Nephron (organoid): ENCODE data around the gene DDR2.

Experiments
- H3K27ac Mint-ChIP-seq, 3 experiments: 2 replicates each; pipeline ENCODE4 v1.8.0; 2020; ENCODE audit warnings: mixed read lengths in 3 of 3, mild to moderate bottlenecking in 2 of 3, moderate library complexity in 1 of 3
- H3K27me3 Mint-ChIP-seq: 2 replicates; pipeline ENCODE4 v1.8.0; 2021; ENCODE audit warnings: low read depth, mild to moderate bottlenecking, moderate library complexity, mixed read lengths
- H3K36me3 Mint-ChIP-seq: 2 replicates; pipeline ENCODE4 v1.8.0; 2020; ENCODE audit warnings: low read depth, mixed read lengths
- H3K4me1 Mint-ChIP-seq: 2 replicates; pipeline ENCODE4 v1.8.0; 2020; ENCODE audit warnings: mixed read lengths
- H3K4me3 Mint-ChIP-seq, 3 experiments: 2 replicates each; pipeline ENCODE4 v1.8.0; 2020; ENCODE audit warnings: mild to moderate bottlenecking in 3 of 3, mixed read lengths in 3 of 3, moderate library complexity in 2 of 3
- H3K9me3 Mint-ChIP-seq: 2 replicates; pipeline ENCODE4 v1.8.0; 2020; ENCODE audit warnings: mixed read lengths
- CTCF ChIP-seq, 3 experiments: fragments of 200-600 bp; sonication (generic); IDR thresholded peaks; one replicate each; pipeline ENCODE4 v1.5.0; 2021; ENCODE audit warnings: antibody characterized with exemption in 3 of 3; ENCODE audit not compliant: unreplicated experiment in 3 of 3

The DDR2 gene

DNA sequence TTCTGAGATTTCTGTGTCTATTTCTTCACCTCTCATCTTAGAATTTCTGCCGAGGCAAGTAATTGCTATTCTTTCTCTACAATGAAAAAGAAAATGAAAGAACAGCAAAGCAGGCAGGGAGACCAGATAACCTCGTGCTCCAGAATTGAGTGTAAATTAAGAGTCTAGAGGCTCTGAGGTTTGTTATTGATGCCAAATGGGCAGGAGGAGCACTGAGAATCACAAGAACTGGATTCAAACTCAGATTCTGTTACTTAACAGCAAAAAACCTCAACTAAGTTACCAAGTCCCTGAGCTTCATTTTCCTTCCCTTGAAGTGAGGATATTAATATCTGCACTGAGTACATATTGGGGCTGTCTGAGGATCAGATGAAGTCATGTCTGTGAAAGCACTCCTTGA, 5.5 kb upstream of the DDR2 start:
- peaks cover 56% of the 10 kb centered on the region for H3K4me1 Mint-ChIP-seq
- H3K4me3 Mint-ChIP-seq, result no peak overlapping the region
- H3K27me3 Mint-ChIP-seq, result peaks cover 4% of the 10 kb centered on the region
- H3K9me3 Mint-ChIP-seq, result no peaks in the 10 kb centered on the region
- TF ChIP-seq CTCF (IDR thresholded peaks at IDR 0.05; ENCODE audit: unreplicated experiment in 3 of 3), result no peak
- no peaks in the 10 kb centered on the region for H3K36me3 Mint-ChIP-seq
- H3K27ac Mint-ChIP-seq, result peak overlapping the region in 2 of 3 experiments; percentile 88 to 97

- H3K4me1 Mint-ChIP-seq, result peaks cover 60% of the 10 kb centered on the region
- TF ChIP-seq CTCF (IDR thresholded peaks at IDR 0.05; ENCODE audit: unreplicated experiment in 3 of 3), result peak; percentile 22 to 28 (median 23)
- H3K36me3 Mint-ChIP-seq, result no peaks in the 10 kb centered on the region
- H3K27me3 Mint-ChIP-seq, result peaks cover 4% of the 10 kb centered on the region
- peak overlapping the region in 2 of 3 experiments; percentile 75 to 97 for H3K27ac Mint-ChIP-seq
- no peaks in the 10 kb centered on the region for H3K9me3 Mint-ChIP-seq
- no peak overlapping the region for H3K4me3 Mint-ChIP-seq
These were observed 4.5 kb upstream of the DDR2 start for GRCh38 chr1:162627662-162628296.

- no peak for TF ChIP-seq CTCF (IDR thresholded peaks at IDR 0.05; ENCODE audit: unreplicated experiment in 3 of 3)
- H3K27me3 Mint-ChIP-seq, result peaks cover 4% of the 10 kb centered on the region
- H3K27ac Mint-ChIP-seq, result peak overlapping the region; percentile 16 to 73 (median 53)
- H3K4me3 Mint-ChIP-seq, result peak overlapping the region in 2 of 3 experiments; percentile 6 to 34
- no peaks in the 10 kb centered on the region for H3K36me3 Mint-ChIP-seq
- H3K4me1 Mint-ChIP-seq, result peaks cover 62% of the 10 kb centered on the region
- no peaks in the 10 kb centered on the region for H3K9me3 Mint-ChIP-seq
These were observed 3.1 kb upstream of the DDR2 start for GRCh38 chr1:162629077-162629627.

- Mint-ChIP-seq H3K36me3 (no peaks in the 10 kb centered on the region), H3K27ac (peak overlapping the region in 2 of 3 experiments; percentile 96 to 97), H3K9me3 (no peaks in the 10 kb centered on the region), H3K4me1 (peaks cover 67% of the 10 kb centered on the region), H3K4me3 (peak overlapping the region in 1 of 3 experiments; percentile 6), H3K27me3 (peaks cover under 1% of the 10 kb centered on the region)
- no peak for TF ChIP-seq CTCF (IDR thresholded peaks at IDR 0.05; ENCODE audit: unreplicated experiment in 3 of 3)
These were observed 2.6 kb upstream of the DDR2 start for GRCh38 chr1:162629651-162630050.

GRCh38 chr1:162631546-162632191, 595 bp upstream of the DDR2 start:
- H3K27me3 Mint-ChIP-seq, result no peaks in the 10 kb centered on the region
- H3K4me1 Mint-ChIP-seq, result peaks cover 73% of the 10 kb centered on the region
- H3K9me3 Mint-ChIP-seq, result no peaks in the 10 kb centered on the region
- H3K4me3 Mint-ChIP-seq, result peak overlapping the region; percentile 86 to 92 (median 91)
- peak overlapping the region; percentile 96 to 97 (median 97) for H3K27ac Mint-ChIP-seq
- no peaks in the 10 kb centered on the region for H3K36me3 Mint-ChIP-seq
- no peak for TF ChIP-seq CTCF (IDR thresholded peaks at IDR 0.05; ENCODE audit: unreplicated experiment in 3 of 3)
